ENCODE data around the gene TMED1. TPM values are rescaled to one million over a fixed set of nuclear protein-coding genes. Genes with fewer than 3 reads are reported as not detected.

Gene TMED1
- total and polyA plus RNA-seq, 2 of the 13 experiments (the other 11 are each of a cell fraction or from before 2014, with no cell fraction given), result 48.3 to 51.8 TPM

DNA sequence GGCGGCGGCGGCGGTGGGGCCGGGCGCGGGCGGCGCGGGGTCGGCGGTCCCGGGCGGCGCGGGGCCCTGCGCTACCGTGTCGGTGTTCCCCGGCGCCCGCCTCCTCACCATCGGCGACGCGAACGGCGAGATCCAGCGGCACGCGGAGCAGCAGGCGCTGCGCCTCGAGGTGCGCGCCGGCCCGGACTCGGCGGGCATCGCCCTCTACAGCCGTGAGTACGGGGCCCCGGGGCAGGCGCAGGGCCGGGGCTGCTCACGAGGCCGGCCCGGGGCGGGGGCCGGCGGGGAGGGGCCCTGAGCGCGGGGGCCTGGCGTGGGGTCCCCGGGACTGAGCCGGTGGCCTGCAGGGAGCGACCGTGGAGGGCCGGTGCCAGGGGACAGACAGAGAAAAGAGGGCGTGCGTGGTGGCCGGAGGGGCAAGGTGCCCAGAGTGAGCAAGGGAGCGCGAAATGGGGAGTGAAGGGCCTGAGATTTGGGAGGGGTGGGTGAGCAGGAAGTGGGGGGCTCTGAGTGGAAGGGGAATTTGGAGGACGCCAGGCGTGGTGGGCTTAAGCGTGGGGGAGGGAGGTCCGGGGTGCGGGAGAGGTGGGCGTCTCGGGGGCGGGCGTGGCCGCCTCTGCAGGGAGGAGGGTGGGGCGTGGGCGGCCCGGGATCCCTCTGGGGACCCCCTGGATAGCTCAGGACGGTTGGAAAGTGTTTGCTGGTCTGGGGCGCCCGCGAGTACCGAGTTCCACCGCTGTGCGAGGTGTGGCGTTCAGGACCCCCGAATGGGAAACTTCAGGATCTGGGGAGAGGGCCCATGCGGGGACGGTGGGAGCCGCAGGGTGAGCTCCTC is 35.9 kb upstream of the TMED1 start (continued):
- TF ChIP-seq, protein P1, sequence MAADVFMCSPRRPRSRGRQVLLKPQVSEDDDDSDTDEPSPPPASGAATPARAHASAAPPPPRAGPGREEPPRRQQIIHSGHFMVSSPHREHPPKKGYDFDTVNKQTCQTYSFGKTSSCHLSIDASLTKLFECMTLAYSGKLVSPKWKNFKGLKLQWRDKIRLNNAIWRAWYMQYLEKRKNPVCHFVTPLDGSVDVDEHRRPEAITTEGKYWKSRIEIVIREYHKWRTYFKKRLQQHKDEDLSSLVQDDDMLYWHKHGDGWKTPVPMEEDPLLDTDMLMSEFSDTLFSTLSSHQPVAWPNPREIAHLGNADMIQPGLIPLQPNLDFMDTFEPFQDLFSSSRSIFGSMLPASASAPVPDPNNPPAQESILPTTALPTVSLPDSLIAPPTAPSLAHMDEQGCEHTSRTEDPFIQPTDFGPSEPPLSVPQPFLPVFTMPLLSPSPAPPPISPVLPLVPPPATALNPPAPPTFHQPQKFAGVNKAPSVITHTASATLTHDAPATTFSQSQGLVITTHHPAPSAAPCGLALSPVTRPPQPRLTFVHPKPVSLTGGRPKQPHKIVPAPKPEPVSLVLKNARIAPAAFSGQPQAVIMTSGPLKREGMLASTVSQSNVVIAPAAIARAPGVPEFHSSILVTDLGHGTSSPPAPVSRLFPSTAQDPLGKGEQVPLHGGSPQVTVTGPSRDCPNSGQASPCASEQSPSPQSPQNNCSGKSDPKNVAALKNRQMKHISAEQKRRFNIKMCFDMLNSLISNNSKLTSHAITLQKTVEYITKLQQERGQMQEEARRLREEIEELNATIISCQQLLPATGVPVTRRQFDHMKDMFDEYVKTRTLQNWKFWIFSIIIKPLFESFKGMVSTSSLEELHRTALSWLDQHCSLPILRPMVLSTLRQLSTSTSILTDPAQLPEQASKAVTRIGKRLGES (CRISPR knock-in tag; IDR thresholded peaks at IDR 0.05; ENCODE audit: borderline replicate concordance), result no peak
- no peak for TF ChIP-seq ZNF780A (CRISPR knock-in tag; IDR thresholded peaks at IDR 0.05)
- no peak for TF ChIP-seq NCOA1 (CRISPR knock-in tag; IDR thresholded peaks at IDR 0.05)
- TF ChIP-seq, protein P2, sequence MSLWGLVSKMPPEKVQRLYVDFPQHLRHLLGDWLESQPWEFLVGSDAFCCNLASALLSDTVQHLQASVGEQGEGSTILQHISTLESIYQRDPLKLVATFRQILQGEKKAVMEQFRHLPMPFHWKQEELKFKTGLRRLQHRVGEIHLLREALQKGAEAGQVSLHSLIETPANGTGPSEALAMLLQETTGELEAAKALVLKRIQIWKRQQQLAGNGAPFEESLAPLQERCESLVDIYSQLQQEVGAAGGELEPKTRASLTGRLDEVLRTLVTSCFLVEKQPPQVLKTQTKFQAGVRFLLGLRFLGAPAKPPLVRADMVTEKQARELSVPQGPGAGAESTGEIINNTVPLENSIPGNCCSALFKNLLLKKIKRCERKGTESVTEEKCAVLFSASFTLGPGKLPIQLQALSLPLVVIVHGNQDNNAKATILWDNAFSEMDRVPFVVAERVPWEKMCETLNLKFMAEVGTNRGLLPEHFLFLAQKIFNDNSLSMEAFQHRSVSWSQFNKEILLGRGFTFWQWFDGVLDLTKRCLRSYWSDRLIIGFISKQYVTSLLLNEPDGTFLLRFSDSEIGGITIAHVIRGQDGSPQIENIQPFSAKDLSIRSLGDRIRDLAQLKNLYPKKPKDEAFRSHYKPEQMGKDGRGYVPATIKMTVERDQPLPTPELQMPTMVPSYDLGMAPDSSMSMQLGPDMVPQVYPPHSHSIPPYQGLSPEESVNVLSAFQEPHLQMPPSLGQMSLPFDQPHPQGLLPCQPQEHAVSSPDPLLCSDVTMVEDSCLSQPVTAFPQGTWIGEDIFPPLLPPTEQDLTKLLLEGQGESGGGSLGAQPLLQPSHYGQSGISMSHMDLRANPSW (CRISPR knock-in tag; IDR thresholded peaks at IDR 0.05; ENCODE audit: borderline replicate concordance), result no peak
- TF ChIP-seq ZNF333 (CRISPR knock-in tag; IDR thresholded peaks at IDR 0.05; ENCODE audit: borderline replicate concordance), result no peak
- no peak for TF ChIP-seq TAF15 (IDR thresholded peaks at IDR 0.05; ENCODE audit: low read depth, low read length, poor library complexity, severe bottlenecking)
- no peak for TF ChIP-seq SNAI1 (CRISPR knock-in tag; IDR thresholded peaks at IDR 0.05; ENCODE audit: borderline replicate concordance)
- no peak for TF ChIP-seq AKAP8 (CRISPR knock-in tag; IDR thresholded peaks at IDR 0.05)
- no peak for TF ChIP-seq NR2F1 (CRISPR knock-in tag; IDR thresholded peaks at IDR 0.05)
- TF ChIP-seq ONECUT2 (CRISPR knock-in tag; IDR thresholded peaks at IDR 0.05), result no peak
- TF ChIP-seq ZBTB8A (CRISPR knock-in tag; IDR thresholded peaks at IDR 0.05; ENCODE audit: borderline replicate concordance, low read depth), result no peak
- no peak for TF ChIP-seq KLF12 (CRISPR knock-in tag; IDR thresholded peaks at IDR 0.05; ENCODE audit: borderline replicate concordance)
- TF ChIP-seq CCDC6 (CRISPR knock-in tag; IDR thresholded peaks at IDR 0.05), result no peak
- no peak for TF ChIP-seq RARG (CRISPR knock-in tag; IDR thresholded peaks at IDR 0.05; ENCODE audit: low read depth)
- TF ChIP-seq ZNF367 (CRISPR knock-in tag; IDR thresholded peaks at IDR 0.05; ENCODE audit: borderline replicate concordance), result no peak
- TF ChIP-seq, protein P3, sequence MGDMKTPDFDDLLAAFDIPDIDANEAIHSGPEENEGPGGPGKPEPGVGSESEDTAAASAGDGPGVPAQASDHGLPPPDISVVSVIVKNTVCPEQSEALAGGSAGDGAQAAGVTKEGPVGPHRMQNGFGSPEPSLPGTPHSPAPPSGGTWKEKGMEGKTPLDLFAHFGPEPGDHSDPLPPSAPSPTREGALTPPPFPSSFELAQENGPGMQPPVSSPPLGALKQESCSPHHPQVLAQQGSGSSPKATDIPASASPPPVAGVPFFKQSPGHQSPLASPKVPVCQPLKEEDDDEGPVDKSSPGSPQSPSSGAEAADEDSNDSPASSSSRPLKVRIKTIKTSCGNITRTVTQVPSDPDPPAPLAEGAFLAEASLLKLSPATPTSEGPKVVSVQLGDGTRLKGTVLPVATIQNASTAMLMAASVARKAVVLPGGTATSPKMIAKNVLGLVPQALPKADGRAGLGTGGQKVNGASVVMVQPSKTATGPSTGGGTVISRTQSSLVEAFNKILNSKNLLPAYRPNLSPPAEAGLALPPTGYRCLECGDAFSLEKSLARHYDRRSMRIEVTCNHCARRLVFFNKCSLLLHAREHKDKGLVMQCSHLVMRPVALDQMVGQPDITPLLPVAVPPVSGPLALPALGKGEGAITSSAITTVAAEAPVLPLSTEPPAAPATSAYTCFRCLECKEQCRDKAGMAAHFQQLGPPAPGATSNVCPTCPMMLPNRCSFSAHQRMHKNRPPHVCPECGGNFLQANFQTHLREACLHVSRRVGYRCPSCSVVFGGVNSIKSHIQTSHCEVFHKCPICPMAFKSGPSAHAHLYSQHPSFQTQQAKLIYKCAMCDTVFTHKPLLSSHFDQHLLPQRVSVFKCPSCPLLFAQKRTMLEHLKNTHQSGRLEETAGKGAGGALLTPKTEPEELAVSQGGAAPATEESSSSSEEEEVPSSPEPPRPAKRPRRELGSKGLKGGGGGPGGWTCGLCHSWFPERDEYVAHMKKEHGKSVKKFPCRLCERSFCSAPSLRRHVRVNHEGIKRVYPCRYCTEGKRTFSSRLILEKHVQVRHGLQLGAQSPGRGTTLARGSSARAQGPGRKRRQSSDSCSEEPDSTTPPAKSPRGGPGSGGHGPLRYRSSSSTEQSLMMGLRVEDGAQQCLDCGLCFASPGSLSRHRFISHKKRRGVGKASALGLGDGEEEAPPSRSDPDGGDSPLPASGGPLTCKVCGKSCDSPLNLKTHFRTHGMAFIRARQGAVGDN (CRISPR knock-in tag; IDR thresholded peaks at IDR 0.05), result peak; percentile 61
- TF ChIP-seq ZNF24 (IDR thresholded peaks at IDR 0.05), result no peak
- TF ChIP-seq ZBTB20 (CRISPR knock-in tag; IDR thresholded peaks at IDR 0.05; ENCODE audit: borderline replicate concordance, low read depth), result no peak
